ENCODE results near the gene POLR2J. TPM values are rescaled to one million over a fixed set of nuclear protein-coding genes. Genes with fewer than 3 reads are reported as not detected.
"Not testable (repeated sequence)": the region's sequence is repeated elsewhere in the genome, so short reads cannot be mapped to it uniquely, and the experiment has no call there.

POLR2J gene
- total RNA-seq, 2 experiments from 2014 or later = 41.7 to 46.5 TPM

- CTCF ChIA-PET; H3K9me3 Mint-ChIP-seq; H3K4me1 Mint-ChIP-seq; H3K27ac Mint-ChIP-seq; H3K27me3 Mint-ChIP-seq; DNase-seq; H3K4me3 Mint-ChIP-seq; POLR2A ChIA-PET; H3K36me3 Mint-ChIP-seq (ENCODE audit: low read depth): not testable (repeated sequence)
These were observed 28.8 kb upstream of the POLR2J start for GRCh38 chr7:102507410-102508088.

GRCh38 chr7:102505298-102506185, 26.8 kb upstream of the POLR2J start:
- H3K4me3 Mint-ChIP-seq; CTCF ChIA-PET; DNase-seq; H3K9me3 Mint-ChIP-seq; H3K4me1 Mint-ChIP-seq; H3K27ac Mint-ChIP-seq; H3K36me3 Mint-ChIP-seq (ENCODE audit: low read depth); H3K27me3 Mint-ChIP-seq; POLR2A ChIA-PET: not testable (repeated sequence)

GRCh38 chr7:102503141-102503540, 24.4 kb upstream of the POLR2J start:
- H3K36me3 Mint-ChIP-seq (ENCODE audit: low read depth); H3K9me3 Mint-ChIP-seq; POLR2A ChIA-PET; DNase-seq; H3K27ac Mint-ChIP-seq; H3K4me1 Mint-ChIP-seq; H3K27me3 Mint-ChIP-seq; H3K4me3 Mint-ChIP-seq; CTCF ChIA-PET: not testable (repeated sequence)

GRCh38 chr7:102498321-102498720, 19.6 kb upstream of the POLR2J start:
- H3K4me1 Mint-ChIP-seq; H3K4me3 Mint-ChIP-seq; H3K36me3 Mint-ChIP-seq (ENCODE audit: low read depth); DNase-seq; H3K27me3 Mint-ChIP-seq; H3K9me3 Mint-ChIP-seq; CTCF ChIA-PET; H3K27ac Mint-ChIP-seq; POLR2A ChIA-PET: not testable (repeated sequence)

GRCh38 chr7:102497308-102497707, 18.6 kb upstream of the POLR2J start:
- H3K27me3 Mint-ChIP-seq; H3K27ac Mint-ChIP-seq; H3K9me3 Mint-ChIP-seq; DNase-seq; H3K4me1 Mint-ChIP-seq; POLR2A ChIA-PET; H3K4me3 Mint-ChIP-seq; CTCF ChIA-PET; H3K36me3 Mint-ChIP-seq (ENCODE audit: low read depth): not testable (repeated sequence)

- H3K27ac Mint-ChIP-seq; H3K36me3 Mint-ChIP-seq (ENCODE audit: low read depth); H3K4me3 Mint-ChIP-seq; H3K27me3 Mint-ChIP-seq; POLR2A ChIA-PET; CTCF ChIA-PET; DNase-seq; H3K4me1 Mint-ChIP-seq; H3K9me3 Mint-ChIP-seq: not testable (repeated sequence)
These were observed 18.1 kb upstream of the POLR2J start for GRCh38 chr7:102496861-102497260.

GRCh38 chr7:102494473-102495149, 15.9 kb upstream of the POLR2J start:
- H3K9me3 Mint-ChIP-seq, POLR2A ChIA-PET: not testable (repeated sequence)

GRCh38 chr7:102494026-102494425, 15.3 kb upstream of the POLR2J start:
- H3K4me3 Mint-ChIP-seq; H3K9me3 Mint-ChIP-seq; H3K27me3 Mint-ChIP-seq; H3K36me3 Mint-ChIP-seq (ENCODE audit: low read depth); CTCF ChIA-PET; POLR2A ChIA-PET; H3K4me1 Mint-ChIP-seq; H3K27ac Mint-ChIP-seq: not testable (repeated sequence)
- peak; percentile 25 for DNase-seq

More at GRCh38 chr7:102494473-102495149, 15.9 kb upstream of the POLR2J start:
- H3K36me3 Mint-ChIP-seq (ENCODE audit: low read depth); H3K4me3 Mint-ChIP-seq; H3K27me3 Mint-ChIP-seq; DNase-seq; CTCF ChIA-PET; H3K27ac Mint-ChIP-seq; H3K4me1 Mint-ChIP-seq: not testable (repeated sequence)

- CTCF ChIA-PET; POLR2A ChIA-PET; H3K9me3 Mint-ChIP-seq; H3K36me3 Mint-ChIP-seq (ENCODE audit: low read depth); H3K27ac Mint-ChIP-seq; H3K4me3 Mint-ChIP-seq; H3K4me1 Mint-ChIP-seq; H3K27me3 Mint-ChIP-seq: not testable (repeated sequence)
- peak; percentile 27 for DNase-seq
These were observed 14.7 kb upstream of the POLR2J start for GRCh38 chr7:102493220-102493935.

- POLR2A ChIA-PET; CTCF ChIA-PET; H3K4me1 Mint-ChIP-seq; H3K9me3 Mint-ChIP-seq; H3K27me3 Mint-ChIP-seq; H3K27ac Mint-ChIP-seq; H3K4me3 Mint-ChIP-seq; H3K36me3 Mint-ChIP-seq (ENCODE audit: low read depth): not testable (repeated sequence)
- peak; percentile 27 for DNase-seq
These were observed 11.9 kb upstream of the POLR2J start for GRCh38 chr7:102490529-102491075.

GRCh38 chr7:102484317-102484716, 5.6 kb upstream of the POLR2J start:
- H3K9me3 Mint-ChIP-seq; H3K27me3 Mint-ChIP-seq; H3K27ac Mint-ChIP-seq; H3K36me3 Mint-ChIP-seq (ENCODE audit: low read depth); H3K4me1 Mint-ChIP-seq; H3K4me3 Mint-ChIP-seq; POLR2A ChIA-PET; DNase-seq; CTCF ChIA-PET: not testable (repeated sequence)

- H3K9me3 Mint-ChIP-seq; CTCF ChIA-PET; H3K27me3 Mint-ChIP-seq; H3K4me3 Mint-ChIP-seq; H3K27ac Mint-ChIP-seq; POLR2A ChIA-PET; DNase-seq; H3K4me1 Mint-ChIP-seq; H3K36me3 Mint-ChIP-seq (ENCODE audit: low read depth): not testable (repeated sequence)
These were observed 3.2 kb upstream of the POLR2J start for GRCh38 chr7:102481962-102482361.

- H3K9me3 Mint-ChIP-seq; H3K27me3 Mint-ChIP-seq; CTCF ChIA-PET; H3K27ac Mint-ChIP-seq; H3K4me3 Mint-ChIP-seq; POLR2A ChIA-PET; H3K4me1 Mint-ChIP-seq; H3K36me3 Mint-ChIP-seq (ENCODE audit: low read depth): not testable (repeated sequence)
- DNase-seq = peak; percentile 52
These were observed 1.4 kb upstream of the POLR2J start for GRCh38 chr7:102479982-102480637.
